HepG2 (cell line): ENCODE data around the gene HSD3B7. TPM values are rescaled to one million over a fixed set of nuclear protein-coding genes. Genes with fewer than 3 reads are reported as not detected.

ENCODE experiments used
- HOXA7 ChIP-seq: sonication (generic); formaldehyde crosslinking; IDR thresholded peaks from 2 replicates; pipeline ENCODE4 v1.8.1; 2022; ENCODE audit warnings: mild to moderate bottlenecking, missing genetic modification reagents, moderate library complexity
- MBNL3 ChIP-seq: fragments of 250-450 bp; sonication (Bioruptor Pico); conservative IDR thresholded peaks from 2 replicates; pipeline ENCODE4 v1.8.0; 2022; ENCODE audit warnings: mild to moderate bottlenecking, inconsistent platforms
- MEF2D ChIP-seq: sonication (generic); formaldehyde crosslinking; IDR thresholded peaks from 2 replicates; pipeline ENCODE4 v1.5.1; 2020; ENCODE audit warnings: mild to moderate bottlenecking, missing genetic modification reagents
- MTA3 ChIP-seq: sonication (generic); formaldehyde crosslinking; IDR thresholded peaks from 2 replicates; pipeline ENCODE4 v1.4.0; 2020; ENCODE audit warnings: missing genetic modification reagents
- NCOA1 ChIP-seq: sonication (generic); formaldehyde crosslinking; IDR thresholded peaks from 2 replicates; pipeline ENCODE4 v1.9.0; 2021; ENCODE audit warnings: missing genetic modification reagents
- PAXIP1 ChIP-seq: sonication (generic); formaldehyde crosslinking; conservative IDR thresholded peaks from 2 replicates; pipeline ENCODE4 v1.4.0; 2020; ENCODE audit warnings: mild to moderate bottlenecking, missing genetic modification reagents, moderate library complexity
- PITX1 ChIP-seq: sonication (generic); formaldehyde crosslinking; IDR thresholded peaks from 2 replicates; pipeline ENCODE4 v1.5.1; 2020; ENCODE audit warnings: mild to moderate bottlenecking, missing genetic modification reagents
- RFXAP ChIP-seq: sonication (generic); formaldehyde crosslinking; IDR thresholded peaks from 2 replicates; pipeline ENCODE4 v1.4.0; 2020; ENCODE audit warnings: missing genetic modification reagents, borderline replicate concordance
- SAP130 ChIP-seq: IDR thresholded peaks from 2 replicates; pipeline ENCODE4 v1.6.1; 2016; ENCODE audit warnings: low read depth
- SIN3A ChIP-seq: IDR thresholded peaks from 2 replicates; pipeline ENCODE4 v1.6.1; 2011; ENCODE audit warnings: low read depth, mild to moderate bottlenecking, control low read depth, low read length, borderline replicate concordance
- TEAD2 ChIP-seq: sonication (generic); formaldehyde crosslinking; IDR thresholded peaks from 2 replicates; pipeline ENCODE4 v1.9.0; 2021; ENCODE audit warnings: missing genetic modification reagents
- ZNF251 ChIP-seq: sonication (generic); formaldehyde crosslinking; IDR thresholded peaks from 2 replicates; pipeline ENCODE4 v1.9.0; 2021; ENCODE audit warnings: mild to moderate bottlenecking, missing genetic modification reagents
- ZNF468 ChIP-seq: sonication (generic); formaldehyde crosslinking; IDR thresholded peaks from 2 replicates; pipeline ENCODE4 v1.8.0; 2022; ENCODE audit warnings: mild to moderate bottlenecking, moderate library complexity, missing genetic modification reagents
- ZNF503 ChIP-seq: sonication (generic); formaldehyde crosslinking; IDR thresholded peaks from 2 replicates; pipeline ENCODE4 v1.4.0; 2020; ENCODE audit warnings: missing genetic modification reagents
- ZNF510 ChIP-seq: sonication (generic); formaldehyde crosslinking; IDR thresholded peaks from 2 replicates; pipeline ENCODE4 v1.4.0; 2020; ENCODE audit warnings: low read depth, mild to moderate bottlenecking, missing genetic modification reagents
- ZNF597 ChIP-seq: sonication (generic); formaldehyde crosslinking; IDR thresholded peaks from 2 replicates; pipeline ENCODE4 v1.5.0; 2020; ENCODE audit warnings: missing genetic modification reagents
- ZNF710 ChIP-seq: sonication (generic); formaldehyde crosslinking; IDR thresholded peaks from 2 replicates; pipeline ENCODE4 v1.5.0; 2020; ENCODE audit warnings: mild to moderate bottlenecking, missing genetic modification reagents, borderline replicate concordance
- ZNF740 ChIP-seq: sonication (generic); formaldehyde crosslinking; IDR thresholded peaks from 2 replicates; pipeline ENCODE4 v1.4.0; 2020; ENCODE audit warnings: missing genetic modification reagents
- ZSCAN20 ChIP-seq: sonication (generic); formaldehyde crosslinking; IDR thresholded peaks from 2 replicates; pipeline ENCODE4 v1.4.0; 2020; ENCODE audit warnings: missing genetic modification reagents, mild to moderate bottlenecking, borderline replicate concordance
- ZSCAN31 ChIP-seq: sonication (generic); formaldehyde crosslinking; IDR thresholded peaks from 2 replicates; pipeline ENCODE4 v1.5.0; 2020; ENCODE audit warnings: low read depth, mild to moderate bottlenecking, missing genetic modification reagents
- polyA plus RNA-seq, 8 experiments: library from polyadenylated mRNA; depleted of rRNA in 3 of 8; stranded (reverse) in 7 of 8; unstranded in 1 of 8; fragments of >200 nt; fragmentation: Illumina TruSeq in 4 of 8; extraction: Trizol in 4 of 8; gene quantifications; 2 replicates each; pipeline versions ENCODE4 v1.2.1 to v1.2.3, GENCODE V29; 2011 to 2016; ENCODE audit warnings: low read depth in 4 of 8, missing spikeins in 1 of 8, mixed read lengths in 1 of 8; ENCODE audit not compliant: insufficient read depth in 1 of 8
- total RNA-seq, 5 experiments: library from RNA; depleted of rRNA; stranded (reverse); fragments of >200 nt; fragmentation: Illumina TruSeq; extraction: Trizol; gene quantifications; 2 replicates each; pipeline ENCODE4 v1.2.3, GENCODE V29; 2016; ENCODE audit warnings: low read depth in 1 of 5

The HSD3B7 gene
- total and polyA plus RNA-seq, 2 of the 13 experiments (the other 11 are each of a cell fraction or from before 2014, with no cell fraction given), result 32.9 to 69.7 TPM

GRCh38 chr16:30997725-30998711 is 13.0 kb downstream of the HSD3B7 start (continued):
- no peak for TF ChIP-seq ZNF251
- TF ChIP-seq SIN3A, result peak; percentile 21; the same call in 1 of the 2 replicates
- no peak for TF ChIP-seq TEAD2
- no peak for TF ChIP-seq ZSCAN20 (CRISPR knock-in tag)
- no peak for TF ChIP-seq MBNL3 (CRISPR knock-in tag)
- TF ChIP-seq ZNF510, result peak; percentile 34; the same call in 1 of the 2 replicates
- TF ChIP-seq ZSCAN31 (CRISPR knock-in tag), result peak; percentile 12; the same call in 1 of the 2 replicates
- no peak for TF ChIP-seq MTA3
- TF ChIP-seq MEF2D (CRISPR knock-in tag), result peak; percentile 54; the same call in 1 of the 2 replicates
- TF ChIP-seq ZNF503 (CRISPR knock-in tag), result no peak
- TF ChIP-seq NCOA1 (CRISPR knock-in tag), result peak; percentile 60; the same call in 1 of the 2 replicates
- TF ChIP-seq SAP130 (CRISPR knock-in tag), result no peak; the same call in none of the 2 replicates
- TF ChIP-seq PITX1 (CRISPR knock-in tag), result no peak
- TF ChIP-seq ZNF740 (CRISPR knock-in tag), result no peak
- no peak for TF ChIP-seq HOXA7
- TF ChIP-seq ZNF468 (CRISPR knock-in tag), result no peak
- TF ChIP-seq ZNF597, result no peak
- peak; percentile 36; the same call in 1 of the 2 replicates for TF ChIP-seq ZNF710
- no peak for TF ChIP-seq RFXAP
- peak; percentile 11; the same call in 1 of the 2 replicates for TF ChIP-seq PAXIP1 (CRISPR knock-in tag)
